ENCODE data around the gene CRTAC1.

- TF ChIP-seq CTCF (IDR thresholded peaks at IDR 0.05) (no peak), EZH2phosphoT487 (IDR thresholded peaks at IDR 0.05) (no peak)
These were observed 211.8 kb downstream of the CRTAC1 start for GRCh38 chr10:97818572-97818971.
